Motor neuron (in vitro differentiated cells): ENCODE measurements around the gene PTPN4. TPM values are rescaled to one million over a fixed set of nuclear protein-coding genes. Genes with fewer than 3 reads are reported as not detected.

Source experiments
- ATAC-seq, 8 experiments: fragments of 200-7000 bp; cut with Tn5 transposase; replicated peaks in 6 of 8; 2 replicates each; pipeline ENCODE4 v1.8.0; 2021; ENCODE audit warnings: mild to moderate bottlenecking in 8 of 8, moderate library complexity in 8 of 8
- H3K27ac ChIP-seq, 2 donors: fragments of 250-450 bp; sonication (Bioruptor Pico); 2 replicates each; pipeline ENCODE4 v1.9.0; 2021; ENCODE audit warnings: antibody characterized with exemption in 2 of 2, mild to moderate bottlenecking in 2 of 2, moderate library complexity in 1 of 2
- H3K4me1 ChIP-seq, 2 donors: fragments of 250-450 bp; sonication (Bioruptor Pico); replicated peaks in 1 of 2; 2 replicates each; pipeline ENCODE4 v1.6.1; 2021; ENCODE audit warnings: antibody characterized with exemption in 2 of 2, mild to moderate bottlenecking in 2 of 2, moderate library complexity in 1 of 2
- H3K4me3 ChIP-seq, 5 donors: fragments of 250-450 bp; sonication (Bioruptor Pico); 2 replicates each; pipeline ENCODE4 v1.9.0; 2021; ENCODE audit warnings: antibody characterized with exemption in 5 of 5, mild to moderate bottlenecking in 5 of 5, moderate library complexity in 4 of 5
- WGBS, 10 experiments: fragments of 450-650 bp; shearing (Covaris generic); methylation state at CpG; one replicate each; pipeline ENCODE4 v1.0.0; 2022; 5-methylcytosine and 5-hydroxymethylcytosine counted together
- in situ Hi-C, 9 experiments: fragments of 400-800 bp; cut with MboI; loops; one replicate each; pipeline ENCODE4 v1.15.0; 2021; ENCODE audit warnings: low sequenced_read_pairs in 9 of 9, low pct_unique_long_range_greater_than_20kb in 2 of 9; ENCODE audit not compliant: unreplicated experiment in 9 of 9
- total RNA-seq, 8 experiments: library from RNA; unstranded; fragments of 300-600 nt; gene quantifications; 2 replicates each; pipeline versions ENCODE4 v1.2.3 to v1.2.4, GENCODE V29; 2022

Gene PTPN4
- total RNA-seq, 8 experiments from 2014 or later = 10.9 to 37.1 (median 20.4) TPM

DNA sequence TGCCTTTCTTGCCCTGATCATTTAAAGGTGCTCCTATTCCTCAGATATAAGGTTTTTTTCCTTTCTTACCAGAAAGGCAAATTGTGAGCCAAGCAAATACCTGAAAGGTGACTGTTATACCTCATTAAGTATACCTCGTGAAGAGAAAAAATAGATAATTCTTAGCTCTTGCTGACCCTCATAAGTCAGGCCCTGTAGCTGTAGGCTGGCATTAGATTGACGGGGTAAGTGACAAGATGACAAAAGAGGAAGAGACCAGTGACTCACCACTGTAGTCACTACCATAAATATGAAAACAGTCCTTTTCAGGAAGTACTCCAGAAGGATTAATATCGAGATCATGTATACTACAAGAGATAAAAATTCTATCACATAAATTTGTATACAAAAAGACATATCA is 104.6 kb downstream of the PTPN4 start:
- in situ Hi-C loops = no loop called here
- Histone ChIP-seq H3K4me3 (no peak overlapping the region), H3K4me1 (no peaks in the 10 kb centered on the region), H3K27ac (no peak overlapping the region)
- no peak for ATAC-seq
- WGBS, 10 experiments = 68 to 100% (median 93%) methylated on average over 2 to 3 of the region's 3 CpGs

DNA sequence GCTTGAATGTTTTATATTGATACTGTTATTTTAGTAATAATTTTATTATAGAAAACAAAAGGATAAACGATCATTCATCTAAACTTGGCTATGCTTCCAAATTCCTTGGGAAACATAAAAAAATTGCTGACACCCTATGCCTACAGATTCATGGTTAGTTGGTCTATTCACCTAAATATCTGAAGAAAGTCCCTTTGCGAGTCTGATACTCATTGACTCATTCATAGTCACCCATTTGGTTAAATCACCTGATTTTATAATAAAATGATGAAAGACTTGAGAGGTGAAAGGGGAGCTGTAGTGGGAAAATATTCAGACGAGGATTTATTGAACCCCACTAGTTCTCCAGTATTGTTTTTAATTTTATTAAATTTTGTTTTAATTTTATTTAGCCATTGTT is 112.0 kb downstream of the PTPN4 start:
- Histone ChIP-seq H3K4me1 (no peaks in the 10 kb centered on the region), H3K4me3 (no peak overlapping the region), H3K27ac (no peak overlapping the region)
- in situ Hi-C loops = no loop called here
- no peak for ATAC-seq
- 44 to 100% (median 88%) methylated on average over 1 to 3 of the region's 3 CpGs for WGBS, 10 experiments

GRCh38 chr2:119873350-119874315 is 113.9 kb downstream of the PTPN4 start:
- 68 to 100% (median 92%) methylated on average over 1 to 4 of the region's 4 CpGs; no CpG with 5 or more reads in 1 of the 10 experiments for WGBS, 10 experiments
- in situ Hi-C loops = no loop called here
- no peak for ATAC-seq
- Histone ChIP-seq H3K4me3 (no peak overlapping the region), H3K4me1 (no peaks in the 10 kb centered on the region), H3K27ac (no peak overlapping the region)

DNA sequence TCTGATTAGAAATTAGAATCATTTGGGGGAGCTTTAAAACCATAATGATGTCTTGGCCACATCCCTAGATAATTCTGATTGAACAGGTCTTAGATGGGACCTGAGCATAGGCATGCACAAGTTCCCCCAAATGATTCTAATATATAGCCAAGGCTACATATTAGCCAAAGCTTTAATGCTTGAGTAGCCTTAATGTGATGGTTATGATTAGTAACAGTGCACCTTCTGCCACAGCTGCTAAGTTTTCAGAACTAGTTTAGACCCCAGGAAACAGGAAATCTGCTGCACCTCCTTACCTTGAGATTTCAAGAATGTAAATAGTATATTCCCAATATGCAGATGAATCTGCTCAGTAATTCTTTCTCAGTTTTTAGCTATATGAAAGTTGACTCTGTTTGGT is 119.8 kb downstream of the PTPN4 start:
- no peak for ATAC-seq
- in situ Hi-C loops = no loop called here
- Histone ChIP-seq H3K27ac (no peak overlapping the region), H3K4me1 (no peaks in the 10 kb centered on the region), H3K4me3 (no peak overlapping the region)

DNA sequence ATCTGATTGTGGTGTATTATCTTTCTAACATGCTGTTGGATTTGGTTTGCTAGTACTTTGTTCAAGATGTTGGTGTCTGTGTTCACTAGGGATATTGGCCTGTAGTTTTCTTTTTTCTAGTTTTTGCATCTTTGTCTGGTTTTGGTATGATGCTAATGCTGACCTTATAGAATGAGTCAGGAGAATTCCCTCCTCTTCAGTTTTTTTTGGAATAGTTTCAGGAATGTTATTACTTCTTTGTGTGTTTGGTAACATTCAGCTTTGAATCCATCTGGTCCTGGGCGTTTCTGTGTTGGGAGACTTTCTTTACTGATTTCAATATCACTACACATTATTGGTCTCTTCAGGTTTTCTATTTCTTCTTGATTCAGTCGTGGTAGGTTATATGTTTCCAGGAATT is 129.0 kb downstream of the PTPN4 start:
- 11 to 100% (median 82%) methylated on average over 1 to 2 of the region's 2 CpGs; no CpG with 5 or more reads in 2 of the 10 experiments for WGBS, 10 experiments
- Histone ChIP-seq H3K4me1 (no peaks in the 10 kb centered on the region), H3K27ac (no peak overlapping the region), H3K4me3 (no peak overlapping the region)
- ATAC-seq = peak in 1 of 8 experiments; percentile 91
- in situ Hi-C loops = no loop called here

DNA sequence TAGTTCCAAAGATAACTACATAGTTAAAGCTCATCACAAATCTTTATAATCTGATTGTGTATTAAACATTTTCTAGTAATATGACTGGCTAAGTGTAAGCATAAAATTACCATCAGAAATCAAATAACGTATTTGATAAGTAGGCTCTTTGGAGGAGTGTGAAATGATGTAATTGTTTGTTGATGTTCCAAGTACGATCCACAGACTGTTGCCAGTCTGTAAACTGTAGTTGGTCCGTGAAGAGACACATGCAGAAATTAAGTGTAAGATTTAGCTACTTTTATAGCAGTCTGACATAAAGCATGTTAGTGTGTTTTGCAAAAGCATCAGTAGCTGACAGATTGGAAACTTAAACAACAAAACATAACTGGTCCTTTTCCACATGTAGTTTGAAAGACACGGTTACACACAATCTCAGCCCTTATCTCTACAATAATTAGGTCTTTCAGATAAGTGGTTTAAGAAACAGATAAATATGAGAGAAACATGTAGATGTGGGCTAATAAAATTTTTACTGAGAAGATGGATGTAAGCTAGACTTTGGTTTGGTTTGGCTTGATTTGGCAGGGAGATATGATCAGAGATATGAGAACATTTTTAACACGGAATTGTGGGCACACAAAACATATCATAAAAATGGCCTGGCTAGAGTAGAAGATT is 138.1 kb downstream of the PTPN4 start:
- WGBS, 10 experiments = 52 to 100% (median 93%) methylated on average over 2 to 5 of the region's 5 CpGs
- H3K27ac ChIP-seq = no peak overlapping the region
- in situ Hi-C loops = no loop called here
- H3K4me1 ChIP-seq = no peaks in the 10 kb centered on the region
- ATAC-seq = no peak
- H3K4me3 ChIP-seq = no peak overlapping the region

DNA sequence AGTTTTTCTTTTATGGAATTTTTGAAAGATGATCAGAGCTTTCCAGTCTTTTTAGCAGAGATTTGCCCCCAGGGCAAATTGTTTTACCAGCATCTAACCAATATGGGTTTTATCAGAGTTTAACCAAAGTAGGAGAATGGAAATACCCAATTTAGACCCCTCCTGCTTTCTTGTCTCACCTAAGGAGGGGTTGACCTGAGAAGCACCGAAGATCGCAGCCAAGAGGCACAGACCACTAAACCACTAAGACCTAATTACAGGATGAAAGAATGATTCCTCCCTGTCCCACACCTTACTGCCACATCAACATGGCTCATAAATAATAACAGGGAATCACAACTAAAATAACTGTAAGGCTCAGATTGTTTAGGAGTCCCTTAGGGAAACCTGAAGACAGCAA is 141.3 kb downstream of the PTPN4 start:
- ATAC-seq = no peak
- Histone ChIP-seq H3K4me3 (no peak overlapping the region), H3K27ac (no peak overlapping the region), H3K4me1 (no peaks in the 10 kb centered on the region)
- WGBS, 10 experiments = 100% methylated on average over 2 of the region's 2 CpGs; no CpG with 5 or more reads in 3 of the 10 experiments
- in situ Hi-C loops = no loop called here

DNA sequence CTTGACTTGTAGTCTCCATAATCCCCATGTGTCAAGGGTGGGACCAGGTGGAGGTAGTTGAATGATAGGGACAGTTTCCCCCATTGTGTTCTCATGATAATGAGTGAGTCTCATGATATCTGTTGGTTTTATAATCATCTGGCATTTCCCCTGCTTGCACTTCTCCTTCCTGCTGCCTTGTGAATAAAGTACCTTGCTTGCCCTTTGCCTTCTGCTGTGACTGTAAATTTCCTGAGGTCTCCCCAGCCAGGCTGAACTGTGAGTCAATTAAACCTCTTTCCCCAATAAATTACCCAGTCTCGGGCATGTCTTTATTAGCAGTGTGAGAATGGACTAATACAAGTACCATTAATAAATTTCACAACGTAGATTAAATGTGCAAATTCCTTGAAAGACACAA is 150.8 kb downstream of the PTPN4 start:
- Histone ChIP-seq H3K27ac (no peak overlapping the region), H3K4me3 (no peak overlapping the region), H3K4me1 (no peaks in the 10 kb centered on the region)
- in situ Hi-C loops = no loop called here
- peak in 1 of 8 experiments; percentile 23 for ATAC-seq
- WGBS, 10 experiments = 50 to 100% (median 86%) methylated on average over 1 to 2 of the region's 2 CpGs

DNA sequence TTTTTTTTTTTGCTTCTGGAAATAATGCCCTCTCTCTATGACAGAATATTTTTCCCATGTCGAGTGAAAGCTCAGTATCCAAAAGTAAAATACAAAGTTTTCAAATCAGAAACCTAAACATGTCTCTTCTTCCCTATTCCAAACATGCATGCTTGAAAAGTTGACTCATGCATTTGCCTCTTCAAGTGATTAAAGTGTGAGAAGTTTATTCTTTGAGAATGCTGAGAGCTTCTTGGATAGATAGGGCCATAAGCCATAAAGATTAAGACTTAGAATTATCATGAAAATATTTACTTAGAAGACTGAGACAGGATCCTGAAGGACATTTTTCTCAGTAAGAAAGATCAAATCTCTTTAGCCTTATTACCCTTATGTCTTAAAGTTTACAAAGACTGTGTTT is 154.5 kb downstream of the PTPN4 start:
- in situ Hi-C loops = no loop called here
- no peak overlapping the region for H3K4me3 ChIP-seq
- no peak for ATAC-seq
- no peaks in the 10 kb centered on the region for H3K4me1 ChIP-seq
- no peak overlapping the region for H3K27ac ChIP-seq
- WGBS, 10 experiments = 27 to 100% (median 88%) methylated on average over 1 of the region's 1 CpG; no CpG with 5 or more reads in 3 of the 10 experiments

- no peaks in the 10 kb centered on the region for H3K4me1 ChIP-seq
- no peak overlapping the region for H3K27ac ChIP-seq
- no peak overlapping the region for H3K4me3 ChIP-seq
- in situ Hi-C loops = no loop called here
- ATAC-seq = no peak
- 71 to 100% (median 100%) methylated on average over 1 of the region's 1 CpG; no CpG with 5 or more reads in 2 of the 10 experiments for WGBS, 10 experiments
Measured at GRCh38 chr2:119921825-119922224, 162.1 kb downstream of the PTPN4 start.

DNA sequence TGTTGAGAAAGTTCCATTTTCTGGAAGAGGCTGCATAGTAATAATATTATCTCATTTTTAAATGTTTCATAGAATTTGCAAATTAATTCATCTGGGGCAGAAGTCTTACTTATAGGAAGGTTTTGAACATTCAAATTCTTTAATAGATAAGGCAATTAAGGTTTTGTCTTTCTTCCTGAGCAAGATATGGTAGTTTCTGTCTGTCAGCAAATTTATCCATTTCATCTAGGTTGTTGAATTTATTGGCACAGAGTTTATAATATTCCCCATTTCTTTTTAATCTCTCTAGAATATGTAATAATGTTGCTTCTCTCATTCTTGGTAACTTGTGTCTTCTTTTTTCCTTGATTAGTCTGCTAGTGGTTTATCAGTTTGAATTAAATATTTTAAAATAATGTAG is 163.0 kb downstream of the PTPN4 start:
- Histone ChIP-seq H3K4me1 (no peaks in the 10 kb centered on the region), H3K27ac (no peak overlapping the region), H3K4me3 (no peak overlapping the region)
- ATAC-seq = no peak
- in situ Hi-C loops = no loop called here

GRCh38 chr2:119929537-119929936 is 169.8 kb downstream of the PTPN4 start:
- 80 to 100% (median 96%) methylated on average over 1 to 2 of the region's 2 CpGs for WGBS, 10 experiments
- in situ Hi-C loops = no loop called here
- no peak for ATAC-seq
- Histone ChIP-seq H3K4me3 (no peak overlapping the region), H3K27ac (no peak overlapping the region), H3K4me1 (no peaks in the 10 kb centered on the region)

DNA sequence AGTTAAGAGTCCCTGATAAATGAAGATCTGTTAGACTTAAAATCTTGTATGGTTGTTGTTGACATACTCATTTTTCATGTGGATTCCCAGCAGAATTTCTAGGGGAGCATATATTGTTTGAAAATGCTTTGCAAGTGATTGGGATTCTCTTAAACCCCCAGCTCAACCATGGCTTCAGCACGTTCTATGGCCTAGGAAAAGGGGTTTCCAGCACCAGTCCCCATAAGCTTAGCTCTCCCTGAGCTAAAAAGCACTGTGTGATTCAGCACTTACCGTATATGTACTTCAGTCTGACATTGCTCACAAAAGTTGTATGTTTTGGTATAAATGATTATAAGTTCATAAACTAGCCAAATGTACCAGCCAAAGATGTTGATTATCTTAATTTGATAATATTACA is 173.1 kb downstream of the PTPN4 start:
- H3K4me1 ChIP-seq = no peaks in the 10 kb centered on the region
- ATAC-seq = no peak
- WGBS, 10 experiments = 80 to 100% (median 100%) methylated on average over 1 to 2 of the region's 2 CpGs; no CpG with 5 or more reads in 3 of the 10 experiments
- no peak overlapping the region for H3K4me3 ChIP-seq
- H3K27ac ChIP-seq = no peak overlapping the region
- in situ Hi-C loops = no loop called here

- ATAC-seq = no peak
- H3K4me3 ChIP-seq = no peak overlapping the region
- in situ Hi-C loops = no loop called here
- H3K4me1 ChIP-seq = no peaks in the 10 kb centered on the region
- H3K27ac ChIP-seq = no peak overlapping the region
Measured at GRCh38 chr2:119934319-119934718, 174.6 kb downstream of the PTPN4 start.
